NCI-H1048 (cell line): ENCODE results near the gene EEF2K.

Experiments used
- DNase-seq: peaks from one replicate; lab custom pipeline; 2025; lab: John Stamatoyannopoulos, UW

EEF2K gene

GRCh38 chr16:22252317-22252716, 46.2 kb downstream of the EEF2K start:
- no peak for DNase-seq

GRCh38 chr16:22253272-22253671, 47.2 kb downstream of the EEF2K start:
- DNase-seq = no peak

- DNase-seq = no peak
These were observed 49.3 kb downstream of the EEF2K start for GRCh38 chr16:22255335-22255734.

- no peak for DNase-seq
These were observed 51.4 kb downstream of the EEF2K start for GRCh38 chr16:22257440-22257839.

GRCh38 chr16:22260490-22260889, 54.4 kb downstream of the EEF2K start:
- no peak for DNase-seq

DNA sequence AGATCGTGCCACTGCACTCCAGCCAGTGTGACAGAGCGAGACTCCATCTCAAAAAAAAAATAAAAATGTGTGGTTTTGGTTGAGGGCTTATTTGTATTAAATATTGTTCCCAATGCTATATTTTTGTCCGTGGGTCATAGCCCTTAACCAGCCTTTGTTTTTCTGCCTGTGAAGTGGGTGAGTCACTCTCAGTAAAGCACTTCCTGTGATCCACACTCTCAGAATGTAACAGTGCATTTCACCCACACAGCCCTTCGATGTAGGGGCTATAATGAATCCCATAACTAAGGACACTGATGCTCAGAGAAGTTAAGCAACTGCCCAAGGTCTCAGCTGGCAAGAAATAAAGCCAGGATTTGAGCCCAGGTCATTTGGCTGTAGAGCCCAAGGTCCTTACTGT, 56.4 kb downstream of the EEF2K start:
- DNase-seq = no peak

- no peak for DNase-seq
These were observed 58.7 kb downstream of the EEF2K start for GRCh38 chr16:22264786-22265185.

- no peak for DNase-seq
These were observed 59.3 kb downstream of the EEF2K start for GRCh38 chr16:22265351-22265750.

- no peak for DNase-seq
These were observed 60.5 kb downstream of the EEF2K start for GRCh38 chr16:22266546-22266945.

DNA sequence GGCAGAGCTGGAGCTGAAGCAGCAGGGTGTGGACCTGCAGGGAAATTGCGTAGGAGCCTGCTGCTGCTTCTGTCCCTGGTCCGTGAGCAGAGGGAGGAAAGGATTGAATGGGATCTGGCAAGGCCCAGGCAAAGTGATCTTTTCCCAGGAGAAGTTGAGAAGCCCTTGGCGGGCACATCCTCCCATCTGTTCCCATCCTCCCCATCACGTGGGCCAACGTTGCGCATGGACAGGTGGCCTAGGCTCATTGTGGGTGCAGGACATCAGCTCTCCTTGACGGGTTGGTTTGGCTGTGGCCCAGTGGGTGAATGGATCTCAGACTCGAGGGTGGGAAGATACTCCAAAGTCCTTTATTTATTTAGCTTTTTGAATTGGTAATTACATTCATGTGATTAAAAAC, 61.7 kb downstream of the EEF2K start:
- DNase-seq = no peak

GRCh38 chr16:22270525-22270924, 64.4 kb downstream of the EEF2K start:
- no peak for DNase-seq

DNA sequence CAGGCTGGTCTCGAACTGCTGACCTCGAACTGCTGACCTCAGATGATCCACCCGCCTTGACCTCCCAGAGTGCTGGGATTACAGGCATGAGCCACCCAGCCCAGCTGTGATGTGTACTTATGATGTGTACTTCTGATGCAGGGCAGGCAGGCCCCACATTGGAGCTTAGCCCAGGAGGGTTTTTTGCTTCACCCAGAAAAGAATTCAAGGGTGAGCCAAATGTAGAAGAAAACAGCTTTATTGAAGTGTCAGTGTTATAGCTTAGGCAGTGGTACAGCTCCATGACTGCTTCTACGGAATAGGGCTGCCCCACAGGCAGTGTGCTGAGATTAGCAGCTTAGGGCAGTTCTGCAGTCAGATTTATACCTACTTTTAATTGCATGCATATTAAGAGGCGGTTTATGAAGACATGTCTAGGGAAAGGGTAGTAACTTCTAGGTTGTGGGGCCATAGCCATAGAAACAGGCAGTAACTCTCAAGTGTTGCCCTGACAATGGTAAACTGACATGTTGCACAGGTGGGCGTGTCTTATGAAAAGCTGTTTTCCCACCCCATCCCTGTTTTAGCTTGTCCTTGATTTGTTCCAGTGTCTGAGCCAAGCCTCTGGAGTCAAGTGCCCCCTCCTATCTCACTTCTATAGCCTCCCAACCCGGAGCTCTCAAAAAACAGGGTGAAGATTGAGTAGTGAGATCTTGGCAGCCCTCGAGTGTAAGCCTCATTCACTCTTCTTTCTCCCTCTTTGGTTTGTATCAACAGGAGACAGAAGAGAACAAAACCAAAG, 67.0 kb downstream of the EEF2K start:
- DNase-seq = no peak

DNA sequence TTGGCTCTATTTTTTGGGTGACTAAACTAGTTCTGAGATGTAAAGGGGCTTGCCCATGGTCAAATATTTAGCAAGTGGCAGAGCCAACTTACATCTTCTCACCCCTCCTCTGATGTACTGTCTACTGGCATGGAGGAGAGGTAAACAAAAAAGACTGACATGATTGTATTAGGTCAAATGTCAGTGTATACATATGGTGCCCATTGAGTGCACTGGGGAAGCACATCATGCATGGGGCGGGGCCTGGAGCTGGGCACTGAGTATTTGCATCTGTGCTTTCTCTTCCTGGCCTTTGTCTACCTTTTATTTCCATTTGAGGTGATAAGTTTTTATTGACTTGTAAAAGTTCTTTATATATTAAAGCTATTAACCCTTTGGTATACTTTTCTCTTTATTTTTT, 68.8 kb downstream of the EEF2K start:
- no peak for DNase-seq

GRCh38 chr16:22278441-22279230, 72.6 kb downstream of the EEF2K start:
- no peak for DNase-seq

DNA sequence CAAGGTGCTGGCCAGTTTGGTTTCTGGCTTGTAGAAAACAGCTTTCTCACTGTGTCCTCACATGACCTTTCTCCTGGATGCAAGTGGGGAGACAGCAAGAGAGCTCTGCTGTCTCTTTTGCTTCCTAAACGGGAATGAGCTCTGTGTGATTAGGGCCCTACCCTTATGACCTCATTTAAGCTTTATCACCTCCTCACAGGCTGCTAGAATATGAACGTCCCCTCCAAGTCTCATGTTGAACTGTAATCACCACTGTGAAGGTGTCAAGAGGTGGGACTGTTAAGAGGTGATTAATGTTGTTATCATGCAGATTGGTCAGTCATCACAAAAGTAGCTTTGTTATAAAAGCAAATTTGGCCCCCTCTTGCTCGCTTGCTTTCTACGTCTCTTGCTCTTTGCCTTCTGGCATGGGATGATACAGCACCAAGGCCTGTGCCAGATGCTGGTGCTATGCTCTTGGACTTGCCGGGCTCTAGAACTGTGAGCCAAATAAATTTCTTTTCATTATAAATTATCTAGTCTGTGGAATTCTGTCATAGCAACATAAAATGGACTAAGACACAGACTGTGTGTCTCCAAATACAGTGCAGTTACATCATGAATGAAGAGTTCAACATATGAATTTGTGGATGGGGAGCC, 76.3 kb downstream of the EEF2K start:
- DNase-seq = no peak

GRCh38 chr16:22284637-22285036, 78.6 kb downstream of the EEF2K start:
- no peak for DNase-seq

GRCh38 chr16:22285080-22285479, 79.0 kb downstream of the EEF2K start:
- DNase-seq = no peak

DNA sequence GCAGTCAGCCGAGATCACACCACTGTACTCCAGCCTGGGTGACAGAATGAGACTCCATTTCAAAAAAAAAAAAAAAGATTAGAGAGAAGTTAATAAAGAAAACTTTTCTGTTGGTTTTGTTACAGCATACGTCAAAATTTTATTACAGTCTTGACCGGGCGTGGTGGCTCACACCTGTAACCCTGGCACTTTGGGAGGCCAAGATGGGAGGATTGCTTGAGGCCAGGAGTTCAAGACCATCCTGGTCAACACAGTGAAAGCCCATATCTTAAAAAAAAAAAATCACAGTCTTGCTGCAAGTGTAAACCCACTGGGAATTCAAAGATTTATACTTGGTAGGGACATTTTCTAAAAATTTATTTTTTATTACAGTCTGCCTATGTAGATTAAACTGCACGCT, 84.9 kb downstream of the EEF2K start:
- DNase-seq = no peak

GRCh38 chr16:22291860-22292318, 85.8 kb downstream of the EEF2K start:
- DNase-seq = no peak

DNA sequence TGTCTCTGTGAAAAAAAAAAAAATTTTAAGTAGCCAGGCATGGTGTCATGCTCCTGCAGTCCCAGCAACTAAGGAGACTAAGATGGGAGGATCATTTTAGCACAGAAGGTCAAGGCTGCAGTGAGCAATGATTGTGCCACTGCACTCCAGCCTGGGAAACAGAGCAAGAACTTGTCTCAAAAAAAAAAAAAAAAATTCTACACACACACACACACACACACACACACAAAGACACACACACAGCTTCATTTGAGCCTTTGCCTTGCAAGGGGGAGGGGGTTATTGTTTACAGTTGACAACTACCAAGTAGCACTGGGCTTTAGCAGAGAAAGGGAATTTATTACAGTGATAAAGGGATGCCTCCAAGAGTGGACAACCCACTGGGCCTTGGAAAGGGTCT, 86.2 kb downstream of the EEF2K start:
- DNase-seq = no peak

DNA sequence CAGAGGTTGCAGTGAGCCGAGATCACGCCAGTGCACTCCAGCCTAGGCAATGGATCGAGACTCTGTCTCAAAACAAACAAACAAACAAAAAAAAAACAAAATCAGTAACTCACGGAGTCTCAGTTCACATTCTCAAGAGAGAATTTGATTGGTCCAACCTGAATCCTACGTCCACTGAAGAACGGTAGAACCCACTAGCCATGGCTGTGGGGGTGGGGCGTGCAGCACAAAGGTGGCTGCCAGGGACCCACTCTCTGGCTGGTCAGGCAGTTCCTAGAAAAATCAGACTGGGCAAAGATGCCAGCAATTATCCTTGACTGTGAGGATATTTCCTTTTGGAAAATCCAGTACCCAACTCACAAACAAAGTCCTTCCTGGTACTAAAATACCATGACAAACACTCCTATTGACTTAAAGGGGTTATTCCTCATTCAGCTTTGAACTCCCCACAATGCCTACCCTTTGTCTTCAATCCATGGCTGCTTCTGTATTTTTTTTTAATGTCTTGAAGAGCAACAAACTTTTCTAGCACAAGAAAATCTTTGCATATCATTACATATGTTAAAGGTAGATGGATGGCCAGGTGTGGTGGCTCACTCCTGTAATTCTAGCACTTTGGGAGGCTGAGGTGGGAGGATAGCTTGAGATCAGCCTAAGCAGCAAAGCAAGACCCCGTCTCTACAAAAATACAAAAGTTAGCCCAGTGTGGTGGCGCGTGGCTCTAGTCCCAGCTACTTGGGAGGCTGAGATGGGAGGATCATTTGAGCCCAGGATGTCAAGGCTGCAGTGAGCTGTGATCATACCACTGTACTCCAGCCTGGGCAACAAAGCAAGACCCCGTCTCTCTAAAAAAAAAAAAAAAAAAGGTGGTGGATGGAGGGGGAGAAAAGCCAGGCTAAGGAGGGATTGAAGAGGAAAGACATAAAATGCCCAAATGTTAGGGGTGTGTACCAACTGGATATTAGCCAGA, 87.3 kb downstream of the EEF2K start:
- no peak for DNase-seq
